GM19463 (cell line): ENCODE results near the gene BANP.
"Not testable (repeated sequence)": the region's sequence is repeated elsewhere in the genome, so short reads cannot be mapped to it uniquely, and the experiment has no call there.

Experiments
- ATAC-seq: cut with Tn5 transposase; IDR thresholded peaks from one replicate; pipeline ENCODE4 v1.9.1; 2021; ENCODE audit warnings: mild to moderate bottlenecking, moderate library complexity; ENCODE audit not compliant: unreplicated experiment

BANP gene

DNA sequence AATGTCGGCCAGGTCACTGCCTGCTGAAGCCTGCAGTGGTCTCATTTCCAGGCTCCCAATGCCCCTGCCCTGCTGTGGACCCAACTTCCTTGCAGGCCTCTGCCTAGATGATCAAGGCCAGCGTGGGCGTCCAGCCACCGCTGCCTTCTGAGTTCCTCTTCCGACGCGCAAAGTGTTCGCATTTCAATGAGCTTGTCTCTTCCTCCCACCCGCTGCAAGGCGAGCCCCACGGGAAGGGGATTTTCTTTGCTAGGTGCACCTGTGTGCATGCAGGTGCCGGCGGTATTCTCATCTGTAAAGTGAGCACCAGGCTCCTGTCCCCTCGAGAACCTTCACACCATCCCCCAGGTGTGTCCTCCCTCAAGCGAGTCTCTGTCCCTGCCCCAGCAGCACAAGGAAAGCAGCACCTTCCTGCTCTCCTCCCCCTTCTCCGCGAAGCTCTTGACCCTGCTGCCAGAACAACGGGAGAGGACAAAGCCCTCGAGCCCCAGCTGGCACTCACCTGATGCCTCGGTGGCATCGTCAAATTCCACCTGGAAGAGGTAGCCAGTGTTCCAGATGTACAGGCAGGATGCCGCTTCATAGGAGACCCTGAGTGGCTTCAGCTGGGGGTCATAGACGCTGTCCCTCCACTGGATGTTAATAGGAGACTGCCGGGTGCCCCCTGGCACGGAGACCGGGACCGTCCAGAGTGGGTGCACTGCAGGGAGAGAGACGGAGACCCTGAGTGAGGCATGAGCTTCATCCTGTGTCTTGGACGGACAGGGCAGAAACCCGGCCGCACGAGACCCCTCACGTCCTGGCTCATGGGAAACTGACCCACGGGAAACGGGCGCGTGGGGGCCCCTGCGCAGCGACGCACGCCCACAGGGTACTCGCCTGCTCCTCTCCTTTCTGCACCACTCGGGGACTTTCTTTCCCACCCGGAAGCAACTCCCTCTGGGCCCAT, 24.7 kb upstream of the BANP start:
- no peak for ATAC-seq

DNA sequence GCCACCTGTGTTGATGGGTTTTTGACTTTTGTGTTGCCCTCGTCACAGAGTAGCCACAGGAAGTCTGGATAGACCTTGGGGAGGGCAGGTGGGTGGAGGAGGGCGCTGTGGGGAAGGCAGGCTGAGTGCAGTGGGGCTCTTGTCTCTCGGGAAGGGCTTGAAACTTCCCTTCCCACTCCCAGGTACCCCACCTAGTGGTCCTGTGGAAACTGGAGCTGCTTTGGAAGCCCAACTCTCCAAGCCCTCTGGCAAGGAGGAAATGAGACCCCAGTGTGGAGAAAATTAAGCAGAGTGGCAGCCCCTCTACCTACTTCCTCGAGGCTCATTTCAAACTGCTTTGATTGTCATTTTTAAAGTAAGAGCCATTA, 24.1 kb upstream of the BANP start:
- no peak for ATAC-seq

GRCh38 chr16:87929986-87930385, 21.2 kb upstream of the BANP start:
- no peak for ATAC-seq

DNA sequence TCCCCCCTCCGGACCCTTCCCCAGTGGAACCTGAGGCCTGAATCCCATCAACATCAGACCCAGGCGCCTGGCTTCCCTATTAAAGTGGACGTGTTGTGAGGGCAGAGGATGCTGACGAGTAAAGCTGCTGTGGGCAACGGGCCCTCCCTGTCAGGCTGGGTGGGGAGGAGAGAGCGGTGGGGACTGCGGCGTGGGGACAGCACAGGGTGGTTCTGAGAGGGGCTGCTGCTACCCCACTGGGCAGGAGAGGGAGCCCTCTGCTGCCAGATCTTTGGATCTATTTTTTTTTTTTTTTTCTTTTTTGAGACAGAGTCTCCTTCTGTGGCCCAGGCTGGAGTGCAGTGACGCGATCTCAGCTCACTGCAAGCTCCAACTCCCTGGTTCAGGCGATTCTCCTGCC, 20.8 kb upstream of the BANP start:
- no peak for ATAC-seq

- ATAC-seq = no peak
Observed at GRCh38 chr16:87931504-87931903, 19.7 kb upstream of the BANP start.

DNA sequence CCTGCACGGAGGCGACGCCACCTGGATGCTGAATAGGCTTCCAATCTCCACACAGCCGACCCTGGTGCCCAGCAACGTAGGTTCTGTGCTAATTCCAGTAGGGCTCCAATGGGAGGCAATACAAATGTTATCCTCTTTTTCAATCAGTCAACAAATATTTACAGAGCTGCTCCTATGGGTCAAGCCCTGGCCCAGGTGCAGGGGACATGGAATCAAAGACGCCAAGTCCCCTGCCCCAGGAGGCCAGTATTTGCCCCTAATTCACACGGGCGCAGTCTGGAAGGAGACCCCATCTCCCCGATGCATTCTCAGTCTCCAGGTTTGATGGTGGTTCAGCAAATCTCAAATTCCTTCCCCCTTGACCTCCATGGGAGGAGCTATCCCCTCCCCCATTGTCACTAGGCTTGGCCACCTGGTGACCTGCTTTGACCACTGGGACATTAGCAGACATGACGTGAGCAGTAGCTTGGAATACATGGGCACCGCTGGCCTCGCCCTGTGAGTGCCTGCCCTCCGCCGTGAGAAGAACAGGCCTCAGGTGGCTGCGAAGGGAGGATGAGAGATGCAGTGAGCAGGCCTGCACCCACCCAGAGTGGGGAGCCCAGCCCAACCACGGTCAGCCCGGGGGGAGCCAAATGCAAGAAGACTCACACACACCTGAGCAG, 18.6 kb upstream of the BANP start:
- not testable (repeated sequence) for ATAC-seq

- ATAC-seq = no peak
Observed at GRCh38 chr16:87933140-87933495, 18.1 kb upstream of the BANP start.

- not testable (repeated sequence) for ATAC-seq
Observed at GRCh38 chr16:87934752-87935425, 16.3 kb upstream of the BANP start.

DNA sequence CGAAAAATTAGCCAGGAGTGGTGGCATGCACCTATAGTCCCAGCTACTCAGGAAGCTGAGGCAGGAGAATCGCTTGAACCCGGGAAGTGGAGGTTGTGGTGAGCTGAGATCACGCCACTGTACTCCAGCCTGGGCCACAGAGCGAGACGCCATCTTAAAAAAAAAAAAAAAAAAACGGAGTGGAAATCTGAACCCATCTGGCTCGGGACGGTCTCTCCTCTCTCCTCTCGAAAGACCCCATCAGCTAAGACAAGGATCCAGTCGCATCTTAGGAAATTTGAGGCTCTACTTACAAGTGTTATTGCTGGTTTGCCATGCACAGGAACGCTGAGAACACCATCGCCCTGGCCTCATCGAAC, 15.2 kb upstream of the BANP start:
- ATAC-seq = not testable (repeated sequence)

DNA sequence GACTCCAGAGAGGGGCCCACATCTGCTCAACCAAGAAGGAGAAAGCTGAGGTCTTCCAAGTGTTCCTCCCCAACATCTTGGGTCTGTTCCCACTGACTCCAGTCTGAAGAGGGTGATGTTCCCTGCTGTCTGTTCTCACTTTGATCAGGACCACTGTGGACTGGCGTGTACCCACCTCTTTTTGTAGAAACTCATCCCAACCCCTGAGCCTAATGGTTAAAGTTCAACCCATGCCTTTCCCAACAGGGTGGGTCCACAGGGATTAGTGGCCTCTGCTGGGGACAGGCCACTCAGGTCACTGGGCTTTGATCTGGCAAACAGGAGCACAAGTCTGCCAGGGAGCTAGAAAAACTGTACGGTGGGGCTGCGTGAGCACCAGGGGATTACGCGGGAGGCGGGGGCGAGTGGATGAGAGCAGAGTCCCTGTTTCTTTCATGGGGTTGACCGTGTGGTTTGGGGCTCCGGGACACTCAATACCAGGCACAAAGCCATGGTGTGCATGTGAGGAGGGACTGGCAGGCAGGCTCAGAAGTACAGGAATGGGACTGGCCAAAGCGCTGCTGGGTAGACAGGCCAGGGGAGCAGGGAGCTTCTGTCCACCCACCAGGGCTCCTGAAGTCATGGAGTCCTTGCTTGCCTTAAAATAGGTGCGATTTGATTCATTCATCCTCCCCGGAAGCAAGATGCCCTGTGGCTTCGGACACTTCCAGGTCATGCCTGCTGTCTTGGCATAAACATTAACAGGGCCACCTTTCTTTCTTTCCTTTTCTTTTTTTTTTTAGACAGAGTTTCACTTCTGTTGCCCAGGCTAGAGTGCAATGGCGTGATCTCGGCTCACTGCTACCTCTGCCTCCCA, 14.6 kb upstream of the BANP start, which contains the start of gene CA5A:
Gene CA5A (minus strand): TSS at position 155 of the 856 bp plus-strand sequence. CDS start 79 bp downstream, at position 76.
- no peak for ATAC-seq

- ATAC-seq = not testable (repeated sequence)
Observed at GRCh38 chr16:87937231-87937542, 14.0 kb upstream of the BANP start.

DNA sequence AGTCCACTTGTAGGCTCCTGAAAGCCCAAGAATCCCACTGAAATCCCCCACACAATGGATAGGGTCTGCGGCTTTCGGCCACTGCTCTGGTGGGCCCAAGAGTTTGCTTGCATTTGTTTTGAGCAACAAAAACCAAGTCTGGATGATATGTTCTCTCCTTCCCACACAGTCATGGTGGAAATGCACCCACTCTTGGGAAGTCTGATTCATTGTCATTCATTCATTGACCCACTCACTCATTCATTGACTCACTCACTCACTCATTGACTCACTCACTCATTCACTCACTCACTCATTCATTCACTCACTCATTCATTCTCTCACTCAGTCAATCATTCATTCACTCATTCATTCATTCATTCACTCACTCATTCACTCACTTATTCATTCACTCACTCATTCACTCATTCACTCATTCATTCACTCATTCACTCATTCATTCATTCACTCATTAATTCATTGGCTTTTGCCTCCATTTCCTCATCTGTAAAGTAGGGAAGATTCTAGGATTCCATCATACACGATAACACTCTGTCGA, 12.8 kb upstream of the BANP start:
- no peak for ATAC-seq

DNA sequence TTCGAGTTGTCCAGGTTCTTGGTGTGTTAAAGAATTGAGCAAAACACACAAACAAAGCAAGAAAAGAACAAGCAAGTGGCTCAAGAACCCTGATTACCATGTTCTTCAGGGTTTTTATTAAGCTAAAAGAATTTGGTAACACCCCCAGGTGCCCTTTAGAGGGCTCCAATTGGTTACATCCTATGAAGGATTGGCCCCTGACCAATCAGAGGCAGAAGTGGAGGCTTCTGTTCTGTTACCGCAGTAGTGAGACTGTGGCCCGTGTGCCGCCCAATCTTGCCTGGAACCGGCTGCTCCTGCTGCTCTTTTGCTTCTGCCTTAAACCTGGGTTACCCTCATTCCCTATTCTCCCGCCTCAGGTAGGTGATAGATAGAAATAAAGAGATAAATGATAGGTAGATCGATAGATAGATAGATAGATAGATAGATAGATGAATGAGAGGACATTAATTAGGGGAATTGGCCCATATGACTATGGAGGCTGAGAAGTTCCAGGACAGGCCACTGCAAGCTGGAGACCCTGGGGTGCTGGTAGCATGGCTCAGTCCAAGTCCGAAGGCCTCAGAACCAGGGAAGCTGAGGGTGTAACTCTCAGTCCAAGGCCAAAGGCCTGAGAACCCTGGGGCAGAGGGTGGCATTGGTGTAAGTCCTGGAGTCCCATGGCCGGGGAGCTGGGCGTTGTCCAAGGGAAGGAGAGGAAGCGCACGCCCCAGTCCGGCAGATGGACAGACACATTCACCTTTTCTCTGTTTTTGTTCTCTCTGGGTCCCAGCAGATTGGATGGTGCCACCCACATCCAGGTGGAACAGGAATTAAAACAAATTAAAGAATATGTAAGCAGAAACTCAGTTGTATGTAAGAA, 11.4 kb upstream of the BANP start:
- ATAC-seq = no peak

DNA sequence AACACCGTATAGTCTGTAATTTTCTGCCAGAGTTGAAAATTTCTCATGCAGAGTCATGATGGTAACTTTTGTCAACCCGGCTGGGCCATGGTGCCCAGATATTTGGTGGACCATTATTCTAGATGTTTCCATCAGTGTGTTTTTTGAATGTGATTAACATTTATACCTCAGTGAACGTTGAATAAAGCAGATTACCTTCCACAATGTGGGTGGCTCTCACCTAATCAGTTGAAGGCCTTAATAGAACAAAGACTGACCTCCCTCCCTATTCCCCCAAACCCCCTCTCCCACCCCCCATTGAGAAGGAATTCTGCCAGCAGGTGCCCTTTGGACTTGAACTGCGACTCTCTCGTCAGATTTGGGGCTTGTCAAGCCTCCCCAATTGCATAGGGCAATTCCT, 8.6 kb upstream of the BANP start:
- ATAC-seq = no peak

DNA sequence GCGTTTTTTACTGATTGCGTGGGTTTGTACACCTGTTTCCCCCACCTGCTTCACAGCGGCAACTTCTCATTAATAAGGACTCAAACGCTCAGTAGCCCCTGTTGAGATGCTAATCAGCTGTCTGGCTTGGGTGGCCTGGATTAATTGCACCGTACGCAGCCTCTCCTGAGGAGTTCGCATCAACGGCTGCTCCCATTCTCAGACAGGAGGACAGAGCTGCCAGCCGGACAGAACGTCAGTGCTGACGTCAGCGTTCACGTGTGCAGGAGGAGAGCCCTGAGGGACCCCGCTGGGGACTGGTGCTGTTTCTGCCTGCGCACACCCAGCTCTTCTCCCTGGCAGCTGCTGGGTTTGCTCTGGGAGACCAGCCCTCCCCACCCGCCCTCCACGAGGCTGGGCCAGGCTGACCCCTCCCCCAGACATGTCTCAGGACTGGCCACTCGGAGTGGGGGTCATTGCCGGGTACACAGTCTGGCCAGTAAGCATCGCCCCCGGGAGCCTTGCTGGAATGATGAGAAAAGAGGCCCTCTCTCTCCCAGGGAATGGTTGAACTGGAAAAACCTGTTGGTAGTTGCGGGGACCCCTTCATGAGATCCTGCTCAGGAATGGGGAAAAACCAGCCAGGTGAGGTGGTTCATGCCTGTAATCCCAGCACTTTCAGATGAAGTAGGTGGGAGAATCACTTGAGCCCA, 5.7 kb upstream of the BANP start:
- ATAC-seq = no peak

DNA sequence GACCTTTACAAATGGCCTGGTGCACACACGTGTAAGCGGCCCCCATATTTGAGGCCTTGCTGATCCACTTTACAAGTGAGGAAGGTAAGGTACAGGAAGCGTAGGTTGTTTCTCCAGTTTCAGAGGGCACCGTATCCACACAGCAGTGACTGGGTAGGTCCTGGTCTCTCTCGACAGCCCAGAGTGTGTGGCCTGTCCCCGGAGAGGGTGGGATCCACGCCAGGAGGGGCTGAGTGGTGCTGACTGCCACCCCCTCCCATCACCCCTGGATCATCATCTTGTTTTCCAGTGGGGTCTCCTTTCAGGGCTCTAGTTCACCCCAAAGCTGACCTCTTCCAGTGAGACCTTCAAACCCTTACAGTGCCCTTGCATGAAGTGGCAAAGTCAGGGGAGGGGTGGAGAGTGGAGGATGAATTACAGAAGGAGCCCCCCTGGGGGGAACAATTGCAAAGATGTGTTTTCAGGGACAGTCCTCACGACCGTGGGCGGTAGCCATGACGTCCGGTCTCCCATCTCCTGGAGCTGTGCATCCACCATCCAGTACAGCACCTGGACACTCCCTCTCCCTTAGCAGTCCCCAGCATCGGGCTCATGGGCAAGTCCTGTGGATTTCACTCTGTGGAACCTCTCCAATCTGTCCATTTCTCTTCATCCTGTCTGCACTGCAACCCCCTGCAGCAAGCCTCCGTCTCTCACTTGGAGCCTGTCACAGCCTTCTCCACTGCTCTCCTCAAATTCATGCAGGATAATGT, 4.5 kb upstream of the BANP start:
- ATAC-seq = no peak

- ATAC-seq = no peak
Observed at GRCh38 chr16:87947356-87948118, 3.7 kb upstream of the BANP start.

DNA sequence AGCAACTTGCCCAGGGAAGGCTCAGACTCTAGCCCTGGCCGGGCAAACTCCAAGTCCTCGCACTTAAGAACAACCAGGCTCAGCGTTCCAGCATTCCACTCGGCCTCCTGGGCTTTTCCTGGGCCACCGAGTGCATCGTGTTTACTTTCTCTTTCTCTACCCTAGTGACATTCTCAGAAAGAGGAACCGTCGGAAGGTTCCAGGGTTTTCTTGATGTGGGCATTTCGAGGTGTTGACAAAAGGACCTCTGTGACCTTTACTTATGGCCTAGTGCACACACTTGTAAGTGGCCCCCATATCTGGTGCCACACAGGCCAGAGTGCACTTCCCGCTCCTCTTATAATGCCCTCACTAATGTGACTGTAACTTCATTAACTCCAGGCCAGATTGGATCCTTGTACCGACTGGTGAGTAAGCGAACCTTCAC, 3.1 kb upstream of the BANP start:
- ATAC-seq = no peak
